Keratinocyte (primary cell): ENCODE data around the gene LRRC28. TPM values are rescaled to one million over a fixed set of nuclear protein-coding genes. Genes with fewer than 3 reads are reported as not detected.
A peak's percentile ranks its signal among the peaks of the same experiment; 100 is the strongest.

Experiments used
- DNase-seq: peaks from one replicate; pipeline ENCODE4 v3.0.0-alpha.2; 2011; ENCODE audit warnings: low read depth, missing footprints, low spot score
- FAIRE-seq: peaks from 2 replicates; lab custom pipeline; 2011; peaks lifted over from hg19 to GRCh38; lab: Jason Lieb, UNC
- H2AFZ ChIP-seq: 2 replicates; pipeline ENCODE4 v1.6.0; 2012; ENCODE audit warnings: low read length, control low read depth, inconsistent platforms; ENCODE audit not compliant: control insufficient read depth
- H3K27ac ChIP-seq: 2 replicates; pipeline ENCODE4 v1.5.1; 2011; ENCODE audit warnings: low read length; ENCODE audit not compliant: control insufficient read depth, insufficient read depth
- H3K27me3 ChIP-seq: 3 replicates; pipeline ENCODE4 v1.6.0; 2011; ENCODE audit warnings: low read length; ENCODE audit not compliant: control insufficient read depth, insufficient read depth; ENCODE audit errors: extremely low read depth
- H3K36me3 ChIP-seq, 2 experiments: 2 replicates in 1 of 2; 3 replicates in 1 of 2; pipeline ENCODE4 v1.5.1; 2011; ENCODE audit warnings: low read length in 2 of 2, mild to moderate bottlenecking in 1 of 2; ENCODE audit not compliant: control insufficient read depth in 2 of 2, insufficient read depth in 2 of 2; ENCODE audit errors: extremely low read depth in 1 of 2
- H3K4me1 ChIP-seq: 3 replicates; pipeline ENCODE4 v1.5.1; 2011; ENCODE audit warnings: low read length; ENCODE audit not compliant: control insufficient read depth, insufficient read depth; ENCODE audit errors: extremely low read depth
- H3K4me2 ChIP-seq: 3 replicates; pipeline ENCODE4 v1.6.0; 2011; ENCODE audit warnings: low read depth, low read length; ENCODE audit not compliant: control insufficient read depth, insufficient read depth; ENCODE audit errors: extremely low read depth
- H3K4me3 ChIP-seq, 3 experiments: fragments of 200-600 bp in 1 of 3; sonication (generic) in 1 of 3; 2 replicates in 2 of 3; 3 replicates in 1 of 3; pipeline ENCODE4 v1.5.1; 2011 to 2016; ENCODE audit warnings: low read length in 3 of 3, mild to moderate bottlenecking in 3 of 3, control low read depth in 2 of 3, inconsistent platforms in 1 of 3, low read depth in 1 of 3, mixed read lengths in 1 of 3, mixed run types in 1 of 3, moderate library complexity in 1 of 3; ENCODE audit not compliant: control insufficient read depth in 2 of 3, insufficient read depth in 2 of 3; ENCODE audit errors: extremely low read depth in 1 of 3
- H3K79me2 ChIP-seq: 2 replicates; pipeline ENCODE4 v1.6.0; 2012; ENCODE audit warnings: low read length; ENCODE audit not compliant: control insufficient read depth, insufficient read depth
- H3K9ac ChIP-seq: 3 replicates; pipeline ENCODE4 v1.6.0; 2011; ENCODE audit warnings: low read length; ENCODE audit not compliant: control insufficient read depth, insufficient read depth; ENCODE audit errors: extremely low read depth
- H3K9me1 ChIP-seq: 3 replicates; pipeline ENCODE4 v1.6.0; 2011; ENCODE audit warnings: low read length; ENCODE audit not compliant: control insufficient read depth, insufficient read depth; ENCODE audit errors: extremely low read depth
- H3K9me3 ChIP-seq: 2 replicates; pipeline ENCODE4 v1.5.1; 2012; ENCODE audit warnings: low read depth, low read length; ENCODE audit not compliant: control insufficient read depth
- H4K20me1 ChIP-seq: 3 replicates; pipeline ENCODE4 v1.6.0; 2011; ENCODE audit warnings: low read length; ENCODE audit not compliant: control insufficient read depth, insufficient read depth; ENCODE audit errors: extremely low read depth
- EZH2 ChIP-seq: IDR thresholded peaks from one replicate; pipeline ENCODE4 v1.6.1; 2012; ENCODE audit warnings: inconsistent platforms, mild to moderate bottlenecking, low read length, moderate library complexity
- dilution Hi-C: fragments of 300-500 bp; cut with MboI; formaldehyde crosslinking; loops from one replicate; pipeline ENCODE4 v1.7.0; 2020; ENCODE audit warnings: low sequenced_read_pairs; ENCODE audit not compliant: extremely low pct_ligation_motif_present
- polyA plus RNA-seq, 5 experiments: library from polyadenylated mRNA; depleted of rRNA in 3 of 5; stranded (reverse) in 3 of 5; stranded (forward) in 1 of 5; unstranded in 1 of 5; fragments of >200 nt; gene quantifications; 1 replicate in 1 of 5; 2 replicates in 3 of 5; 3 replicates in 1 of 5; pipeline versions ENCODE4 v1.2.1 to v1.2.3, GENCODE V29; 2011 to 2012; ENCODE audit warnings: missing spikeins in 2 of 5, low read depth in 1 of 5, low replicate concordance in 1 of 5
- TF ChIP-seq, protein P1 (sequence below), 3 experiments: IDR thresholded peaks in 1 of 3; conservative IDR thresholded peaks in 1 of 3; optimal IDR thresholded peaks in 1 of 3; 2 replicates in 2 of 3; 3 replicates in 1 of 3; pipeline versions ENCODE3 to v1.5.1; 2011; ENCODE audit warnings: low read length in 3 of 3, mild to moderate bottlenecking in 3 of 3, moderate library complexity in 2 of 3, control low read depth in 1 of 3, inconsistent platforms in 1 of 3; ENCODE audit not compliant: insufficient read depth in 2 of 3; ENCODE audit errors: extremely low read depth in 1 of 3

LRRC28 gene
- polyA plus RNA-seq, 1 donor (not counting 4 experiments of a cell fraction or from before 2014, with no cell fraction given) = 25.1 TPM

DNA sequence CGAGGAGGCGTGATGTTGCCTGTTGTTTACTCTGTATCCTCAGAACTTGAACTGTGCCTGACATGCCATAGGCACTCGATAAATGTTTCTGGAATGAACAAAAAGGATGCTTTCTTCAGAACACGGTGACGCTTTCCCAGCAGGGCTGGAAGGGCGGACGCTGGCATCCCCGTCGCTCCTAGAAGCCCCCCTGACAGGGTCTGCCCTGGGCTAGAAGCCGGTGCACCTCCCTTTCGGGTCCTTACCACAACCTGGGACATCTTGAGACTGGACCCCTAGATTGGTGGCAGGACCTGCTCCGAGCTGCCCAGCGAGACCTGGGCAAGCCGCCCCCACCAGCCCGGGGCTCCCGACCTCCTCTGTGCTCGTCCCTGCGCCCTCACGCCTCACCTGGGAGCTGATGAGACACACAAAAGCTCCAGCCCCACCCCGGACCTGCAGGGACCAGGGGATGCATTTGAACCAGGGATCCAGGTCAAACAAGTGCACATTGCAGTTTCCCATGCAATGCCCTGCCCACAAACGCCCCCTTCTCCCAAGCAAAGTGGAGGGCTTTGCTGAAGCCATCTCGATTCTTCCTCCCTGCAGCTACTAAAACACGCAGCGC lies 183.3 kb downstream of the LRRC28 start:
- Histone ChIP-seq H3K79me2 (no peaks in the 10 kb centered on the region), H3K9me1 (no peaks in the 10 kb centered on the region), H3K27me3 (no peaks in the 10 kb centered on the region), H2AFZ (peak overlapping the region; percentile 84), H3K4me2 (peak overlapping the region; percentile 83), H3K27ac (no peak overlapping the region), H3K4me3 (peak overlapping the region in 2 of 3 experiments; percentile 27 to 52), H4K20me1 (no peaks in the 10 kb centered on the region), H3K9me3 (no peaks in the 10 kb centered on the region), H3K9ac (no peak overlapping the region), H3K36me3 (no peaks in the 10 kb centered on the region), H3K4me1 (peaks cover 39% of the 10 kb centered on the region)
- TF ChIP-seq, protein P1, sequence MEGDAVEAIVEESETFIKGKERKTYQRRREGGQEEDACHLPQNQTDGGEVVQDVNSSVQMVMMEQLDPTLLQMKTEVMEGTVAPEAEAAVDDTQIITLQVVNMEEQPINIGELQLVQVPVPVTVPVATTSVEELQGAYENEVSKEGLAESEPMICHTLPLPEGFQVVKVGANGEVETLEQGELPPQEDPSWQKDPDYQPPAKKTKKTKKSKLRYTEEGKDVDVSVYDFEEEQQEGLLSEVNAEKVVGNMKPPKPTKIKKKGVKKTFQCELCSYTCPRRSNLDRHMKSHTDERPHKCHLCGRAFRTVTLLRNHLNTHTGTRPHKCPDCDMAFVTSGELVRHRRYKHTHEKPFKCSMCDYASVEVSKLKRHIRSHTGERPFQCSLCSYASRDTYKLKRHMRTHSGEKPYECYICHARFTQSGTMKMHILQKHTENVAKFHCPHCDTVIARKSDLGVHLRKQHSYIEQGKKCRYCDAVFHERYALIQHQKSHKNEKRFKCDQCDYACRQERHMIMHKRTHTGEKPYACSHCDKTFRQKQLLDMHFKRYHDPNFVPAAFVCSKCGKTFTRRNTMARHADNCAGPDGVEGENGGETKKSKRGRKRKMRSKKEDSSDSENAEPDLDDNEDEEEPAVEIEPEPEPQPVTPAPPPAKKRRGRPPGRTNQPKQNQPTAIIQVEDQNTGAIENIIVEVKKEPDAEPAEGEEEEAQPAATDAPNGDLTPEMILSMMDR (optimal IDR thresholded peaks at IDR 0.05 in 1 of 3, IDR thresholded peaks at IDR 0.05 in 1 of 3, conservative IDR thresholded peaks at IDR 0.05 in 1 of 3; ENCODE audit: extremely low read depth in 1 of 3, insufficient read depth in 2 of 3, low read length in 3 of 3) = no peak
- DNase-seq (no peak), FAIRE-seq (no peak)
- dilution Hi-C loops = no loop called here

DNA sequence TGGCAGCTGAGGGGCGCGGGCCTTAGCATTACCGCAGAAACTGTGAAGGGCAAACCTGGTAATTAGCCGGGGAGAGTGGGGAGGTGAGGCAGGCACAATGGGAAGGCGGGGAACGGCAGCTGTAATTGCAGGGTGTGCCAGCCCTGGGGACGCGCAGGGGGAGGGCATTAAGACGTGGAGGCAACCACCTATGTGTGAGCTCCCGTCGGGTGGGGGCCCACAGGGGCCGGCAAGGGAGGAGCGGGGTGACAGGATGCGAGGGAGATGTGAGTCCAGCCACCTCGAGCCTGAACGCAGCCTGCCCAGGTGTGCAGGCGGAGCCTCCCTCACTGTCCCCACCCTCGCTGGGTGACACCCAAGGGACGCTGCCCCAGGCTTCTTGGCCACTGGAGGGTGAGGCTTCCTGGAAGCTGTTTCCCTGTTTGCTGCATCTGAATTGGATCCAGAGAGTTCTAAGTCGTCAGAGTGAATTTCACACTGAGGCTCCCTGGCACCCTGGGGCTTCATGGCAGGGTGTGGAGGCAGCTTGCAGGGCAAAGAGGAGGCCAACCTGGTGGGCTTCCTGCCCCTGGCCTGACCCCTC lies 183.9 kb downstream of the LRRC28 start:
- H2AFZ ChIP-seq = peak overlapping the region; percentile 84
- H3K79me2 ChIP-seq = no peaks in the 10 kb centered on the region
- peak overlapping the region; percentile 49 for H3K9ac ChIP-seq
- H3K4me3 ChIP-seq = peak overlapping the region in 1 of 3 experiments; percentile 52
- H3K4me2 ChIP-seq = peak overlapping the region; percentile 83
- H3K27me3 ChIP-seq = no peaks in the 10 kb centered on the region
- DNase-seq = no peak
- no peaks in the 10 kb centered on the region for H4K20me1 ChIP-seq
- TF ChIP-seq, protein P1 (optimal IDR thresholded peaks at IDR 0.05 in 1 of 3, IDR thresholded peaks at IDR 0.05 in 1 of 3, conservative IDR thresholded peaks at IDR 0.05 in 1 of 3; ENCODE audit: extremely low read depth in 1 of 3, insufficient read depth in 2 of 3, low read length in 3 of 3) = no peak
- TF ChIP-seq EZH2 = no peak
- dilution Hi-C loops = no loop called here
- H3K9me1 ChIP-seq = no peaks in the 10 kb centered on the region
- H3K4me1 ChIP-seq = peaks cover 39% of the 10 kb centered on the region
- H3K36me3 ChIP-seq = no peaks in the 10 kb centered on the region
- no peaks in the 10 kb centered on the region for H3K9me3 ChIP-seq
- peak overlapping the region; percentile 18 for H3K27ac ChIP-seq
- peak; percentile 81 for FAIRE-seq
